Right atrium auricular region (tissue), 2 donors: ENCODE results near the gene ACOT6. TPM values are rescaled to one million over a fixed set of nuclear protein-coding genes. Genes with fewer than 3 reads are reported as not detected.
"Not testable (repeated sequence)": the region's sequence is repeated elsewhere in the genome, so short reads cannot be mapped to it uniquely, and the experiment has no call there.

Experiments
- DNase-seq: peaks from one replicate; pipeline ENCODE4 v3.0.0-alpha.2; 2019; ENCODE audit warnings: low spot score
- H3K27ac ChIP-seq, 2 donors: fragments of 200-600 bp; sonication (generic); 1 replicate in 1 of 2; 2 replicates in 1 of 2; pipeline ENCODE4 v1.5.1; 2016 to 2019
- H3K27me3 ChIP-seq, 2 donors: fragments of 200-600 bp; sonication (generic); one replicate each; pipeline versions ENCODE4 v1.5.1 to v1.6.0; 2017 to 2019
- H3K36me3 ChIP-seq: fragments of 200-600 bp; sonication (generic); one replicate; pipeline ENCODE4 v1.5.1; 2016
- H3K4me1 ChIP-seq, 2 donors: fragments of 200-600 bp; sonication (generic); one replicate each; pipeline versions ENCODE4 v1.5.1 to v1.6.0; 2017 to 2019
- H3K4me3 ChIP-seq, 2 donors: fragments of 200-600 bp; sonication (generic); 1 replicate in 1 of 2; 2 replicates in 1 of 2; pipeline ENCODE4 v1.5.1; 2017 to 2019; ENCODE audit warnings: mild to moderate bottlenecking in 1 of 2, moderate library complexity in 1 of 2
- H3K9me3 ChIP-seq, 2 donors: fragments of 200-600 bp; sonication (generic); one replicate each; pipeline ENCODE4 v1.5.1; 2019
- CTCF ChIP-seq, 2 donors: fragments of 200-600 bp; sonication (generic); IDR thresholded peaks; one replicate each; pipeline ENCODE4 v1.5.1; 2019; ENCODE audit warnings: antibody characterized with exemption in 2 of 2
- total RNA-seq, 2 donors: library from RNA; depleted of rRNA; stranded (reverse); fragments of >200 nt; gene quantifications; one replicate each; pipeline ENCODE4 v1.1.0, GENCODE V29; 2016

ACOT6 gene
- total RNA-seq, 2 donors from 2014 or later = not detected

- no peak overlapping the region for H3K27ac ChIP-seq
- no peak overlapping the region for H3K4me3 ChIP-seq
- H3K36me3 ChIP-seq = no peaks in the 10 kb centered on the region
- no peak for DNase-seq
- TF ChIP-seq CTCF (IDR thresholded peaks at IDR 0.05) = no peak
- H3K9me3 ChIP-seq = no peaks in the 10 kb centered on the region
- no peaks in the 10 kb centered on the region for H3K27me3 ChIP-seq
- H3K4me1 ChIP-seq = peaks cover 0 to 12% of the 10 kb centered on the region in 2 donors
Observed at GRCh38 chr14:73630009-73630780, 17.9 kb downstream of the ACOT6 start.

- H3K36me3 ChIP-seq = no peaks in the 10 kb centered on the region
- DNase-seq = peak; percentile 78
- H3K27me3 ChIP-seq = no peaks in the 10 kb centered on the region
Observed at GRCh38 chr14:73633116-73634010, 21.0 kb downstream of the ACOT6 start.

GRCh38 chr14:73634011-73634833 lies 21.9 kb downstream of the ACOT6 start:
- Histone ChIP-seq H3K36me3 (no peaks in the 10 kb centered on the region), H3K27me3 (no peaks in the 10 kb centered on the region), H3K4me1 (peaks cover 0 to 12% of the 10 kb centered on the region in 2 donors), H3K4me3 (peak overlapping the region; percentile 39 to 55), H3K9me3 (no peaks in the 10 kb centered on the region), H3K27ac (peak overlapping the region; percentile 32 to 59)
- DNase-seq = no peak
- peak; percentile 43 to 61 for TF ChIP-seq CTCF (IDR thresholded peaks at IDR 0.05)

More at GRCh38 chr14:73633116-73634010, 21.0 kb downstream of the ACOT6 start:
- Histone ChIP-seq H3K4me1 (peaks cover 0 to 12% of the 10 kb centered on the region in 2 donors), H3K27ac (peak overlapping the region; percentile 32 to 59), H3K9me3 (no peaks in the 10 kb centered on the region), H3K4me3 (peak overlapping the region; percentile 39 to 55)
- TF ChIP-seq CTCF (IDR thresholded peaks at IDR 0.05) = peak; percentile 79 to 90

GRCh38 chr14:73636355-73636754 lies 24.0 kb downstream of the ACOT6 start:
- not testable (repeated sequence) for H3K4me3 ChIP-seq, DNase-seq, H3K9me3 ChIP-seq, H3K36me3 ChIP-seq, H3K27me3 ChIP-seq, H3K27ac ChIP-seq
- H3K4me1 ChIP-seq = peaks cover 0 to 12% of the 10 kb centered on the region in 2 donors

- Histone ChIP-seq H3K9me3 (no peaks in the 10 kb centered on the region), H3K4me3 (no peak overlapping the region), H3K4me1 (peaks cover 0 to 12% of the 10 kb centered on the region in 2 donors), H3K27me3 (no peaks in the 10 kb centered on the region), H3K36me3 (no peaks in the 10 kb centered on the region), H3K27ac (no peak overlapping the region)
- no peak for DNase-seq
- TF ChIP-seq CTCF (IDR thresholded peaks at IDR 0.05) = no peak
Observed at GRCh38 chr14:73637830-73638229, 25.5 kb downstream of the ACOT6 start.
